Limb (tissue), 2 donors: Measurements from ENCODE around the gene PTGES.
"Not testable (repeated sequence)": the region's sequence is repeated elsewhere in the genome, so short reads cannot be mapped to it uniquely, and the experiment has no call there.

ENCODE experiments used
- DNase-seq, 2 donors: peaks; one replicate each; pipeline ENCODE4 v3.0.0-alpha.2; 2016; ENCODE audit errors: extremely low spot score in 2 of 2

PTGES gene

GRCh38 chr9:129752900-129753729 lies at the start of gene PTGES:
TSS of gene PTGES (minus strand) at chr9:129753042. CDS start at chr9:129753012, 30 bp downstream.
- DNase-seq, result peak; percentile 73 to 84

DNA sequence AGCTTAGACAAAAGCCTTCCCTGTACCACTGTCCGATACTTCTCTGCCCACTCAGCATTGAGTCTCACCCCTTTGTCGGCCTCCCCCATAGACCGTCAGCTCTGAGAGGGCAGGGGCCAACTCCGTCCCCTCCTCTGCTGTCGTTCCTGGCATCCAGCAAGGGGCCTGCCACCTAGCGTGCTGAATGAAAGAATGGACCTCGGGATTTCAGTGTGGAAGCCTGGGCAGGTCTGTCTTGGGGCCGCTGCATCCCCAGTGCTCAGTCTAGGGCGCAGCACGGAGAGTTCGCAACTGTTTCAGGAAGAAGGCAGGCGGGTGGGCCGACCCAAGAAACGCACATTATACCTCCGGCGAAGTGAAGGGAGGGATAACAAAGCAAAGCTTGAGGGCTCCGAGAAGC lies 48.7 kb upstream of the PTGES start:
- DNase-seq, result no peak

DNA sequence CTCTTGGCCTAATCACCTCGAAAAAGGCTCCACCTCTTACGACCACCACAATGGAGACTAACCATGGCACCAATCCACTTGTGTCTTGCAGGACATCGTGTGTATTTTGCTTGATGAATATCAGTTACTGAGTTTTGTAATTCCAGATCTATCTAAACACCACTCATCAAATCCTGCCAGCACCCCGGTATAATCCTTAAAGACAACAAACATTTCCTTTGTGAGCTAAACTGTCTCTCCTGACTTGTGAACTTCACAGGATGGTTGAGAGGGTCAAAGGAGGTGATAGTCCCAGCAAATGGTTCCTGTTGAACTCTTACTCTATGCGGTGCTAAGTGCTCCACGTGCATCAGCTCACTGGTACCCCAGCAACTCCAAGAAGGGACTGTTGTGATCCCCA lies 46.1 kb upstream of the PTGES start:
- no peak for DNase-seq

DNA sequence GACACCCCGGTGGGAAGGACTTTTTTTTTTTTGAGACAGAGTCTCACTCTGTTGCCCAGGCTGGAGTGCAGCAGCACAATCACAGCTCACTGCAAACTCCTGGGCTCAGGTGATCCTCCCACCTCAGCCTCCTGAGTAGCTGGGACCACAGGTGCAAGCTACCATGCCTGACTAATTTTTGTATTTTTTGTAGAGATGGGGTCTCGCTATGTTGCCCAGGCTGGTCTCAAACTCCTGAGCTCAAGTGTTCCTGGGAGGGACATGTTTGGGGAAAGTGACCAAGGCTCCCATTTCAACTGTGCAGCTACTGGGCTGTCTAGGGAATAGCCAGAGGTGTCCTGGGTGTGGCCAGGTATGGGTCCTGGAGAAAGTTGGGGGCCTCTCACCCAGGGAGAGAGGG lies 43.2 kb upstream of the PTGES start:
- not testable (repeated sequence) for DNase-seq

DNA sequence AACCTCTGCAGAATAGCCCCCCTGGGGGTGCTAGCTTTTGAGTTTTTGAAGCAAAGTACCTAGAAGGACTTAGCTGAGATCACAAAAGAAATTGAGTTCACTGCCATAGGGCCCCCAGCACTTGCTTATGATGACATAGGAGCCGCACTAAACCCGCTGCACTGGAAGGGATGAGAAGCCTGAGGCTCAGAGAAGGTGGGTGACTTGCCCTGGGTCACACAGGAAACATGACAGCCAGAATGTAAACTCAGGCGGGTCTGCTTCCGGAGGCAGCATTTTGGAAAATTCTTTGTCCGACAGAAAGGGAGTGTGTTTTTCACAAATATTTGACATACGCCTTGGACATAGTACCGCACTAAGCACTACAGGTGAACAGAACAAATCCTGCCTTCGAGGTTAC lies 41.7 kb upstream of the PTGES start:
- no peak for DNase-seq

GRCh38 chr9:129786481-129786880 lies 33.6 kb upstream of the PTGES start:
- no peak for DNase-seq

- DNase-seq, result no peak
Observed at GRCh38 chr9:129785866-129786265, 33.0 kb upstream of the PTGES start.

DNA sequence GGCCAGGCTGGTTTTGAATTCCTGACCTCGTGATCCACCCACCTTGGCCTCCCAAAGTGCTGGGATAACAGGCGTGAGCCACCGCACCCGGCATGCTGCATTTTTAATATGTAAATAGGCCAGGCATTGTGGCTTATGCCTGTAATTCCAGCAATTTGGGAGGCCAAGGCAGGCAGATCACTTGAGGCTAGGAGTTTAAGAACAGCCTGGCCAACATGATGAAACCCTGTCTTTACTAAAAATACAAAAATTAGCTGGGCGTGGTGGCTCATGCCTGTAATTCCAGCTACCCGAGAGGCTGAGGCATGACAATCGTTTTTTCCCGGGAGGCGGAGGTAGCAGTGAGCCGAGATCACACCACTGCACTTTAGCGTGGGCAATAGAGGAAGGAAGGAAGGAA lies 32.1 kb upstream of the PTGES start:
- not testable (repeated sequence) for DNase-seq

DNA sequence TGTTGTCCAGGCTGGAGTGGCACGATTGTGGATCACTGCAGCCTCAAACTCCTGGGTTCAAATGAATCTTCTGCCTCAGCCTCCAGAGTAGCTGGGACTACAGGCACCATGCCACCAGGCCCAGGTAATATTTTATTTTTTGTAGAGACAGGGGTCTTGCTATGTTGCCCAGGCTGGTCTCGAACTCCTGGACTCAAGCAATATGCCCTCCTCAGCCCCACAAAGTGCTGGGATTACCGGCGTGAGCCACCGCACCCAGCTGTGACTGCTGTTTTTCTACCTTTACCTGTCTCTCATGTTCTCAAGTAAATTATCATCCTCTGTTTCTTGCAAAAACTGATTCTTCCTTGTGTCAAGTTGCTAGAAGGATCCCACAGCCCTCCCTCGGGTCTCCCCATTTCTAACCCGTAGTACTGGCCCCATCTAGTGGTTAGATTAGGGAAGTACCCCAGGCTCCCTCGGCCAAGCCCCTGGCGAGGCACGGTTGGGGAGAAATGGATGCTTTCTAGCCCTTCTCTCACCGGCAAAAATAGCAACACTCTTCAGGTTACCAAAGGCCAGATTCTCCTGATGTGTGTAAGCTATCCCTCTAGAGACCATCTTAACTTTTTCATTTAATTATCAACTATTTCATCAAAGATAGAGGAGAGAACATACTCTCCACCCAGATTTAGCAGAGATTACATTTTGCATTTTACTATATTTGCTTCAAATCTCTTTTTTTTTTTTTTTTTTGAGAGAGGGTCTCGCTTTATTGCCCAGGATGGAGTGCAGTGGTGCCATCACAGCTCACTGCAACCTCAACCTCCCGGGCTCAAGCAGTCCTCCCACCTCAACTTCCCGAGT lies 30.9 kb upstream of the PTGES start:
- DNase-seq, result peak; percentile 80 to 84

DNA sequence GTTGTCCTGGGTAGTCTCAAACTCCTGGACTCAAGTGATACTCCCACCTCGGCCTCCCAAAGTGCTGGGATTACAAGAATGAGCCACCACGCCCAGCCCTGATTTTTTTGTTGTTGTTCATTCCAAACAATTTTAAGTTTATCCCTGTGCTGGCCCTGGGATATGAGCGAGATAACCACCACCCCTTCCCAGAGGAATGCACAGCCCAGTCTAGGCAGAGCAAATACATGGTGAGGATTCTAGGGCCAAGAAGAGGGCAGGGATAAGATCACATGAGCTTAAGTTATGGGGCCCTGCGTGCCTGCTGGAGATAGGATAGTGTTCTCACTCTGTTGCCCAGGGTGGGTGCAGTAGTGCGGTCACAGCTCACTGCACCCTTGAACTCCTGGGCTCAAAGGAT lies 29.1 kb upstream of the PTGES start:
- DNase-seq, result no peak

DNA sequence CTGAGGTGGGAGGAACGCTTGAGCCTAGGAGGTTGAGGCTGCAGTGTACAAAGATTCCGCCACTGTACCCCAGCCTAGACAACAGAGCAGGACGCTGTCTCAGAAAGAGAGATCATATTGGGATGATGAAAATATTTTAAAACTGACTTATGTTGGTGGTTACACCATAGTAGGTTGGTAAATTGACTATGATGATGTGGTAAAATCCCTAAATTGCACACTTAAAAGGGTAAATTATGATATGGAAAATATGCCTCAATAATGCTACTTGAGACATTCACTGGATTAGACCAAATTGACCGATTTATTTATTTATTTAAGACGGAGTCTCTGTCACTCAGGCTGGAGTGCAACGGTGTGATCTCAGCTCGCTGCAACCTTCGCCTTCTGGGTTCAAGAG lies 28.3 kb upstream of the PTGES start:
- no peak for DNase-seq

DNA sequence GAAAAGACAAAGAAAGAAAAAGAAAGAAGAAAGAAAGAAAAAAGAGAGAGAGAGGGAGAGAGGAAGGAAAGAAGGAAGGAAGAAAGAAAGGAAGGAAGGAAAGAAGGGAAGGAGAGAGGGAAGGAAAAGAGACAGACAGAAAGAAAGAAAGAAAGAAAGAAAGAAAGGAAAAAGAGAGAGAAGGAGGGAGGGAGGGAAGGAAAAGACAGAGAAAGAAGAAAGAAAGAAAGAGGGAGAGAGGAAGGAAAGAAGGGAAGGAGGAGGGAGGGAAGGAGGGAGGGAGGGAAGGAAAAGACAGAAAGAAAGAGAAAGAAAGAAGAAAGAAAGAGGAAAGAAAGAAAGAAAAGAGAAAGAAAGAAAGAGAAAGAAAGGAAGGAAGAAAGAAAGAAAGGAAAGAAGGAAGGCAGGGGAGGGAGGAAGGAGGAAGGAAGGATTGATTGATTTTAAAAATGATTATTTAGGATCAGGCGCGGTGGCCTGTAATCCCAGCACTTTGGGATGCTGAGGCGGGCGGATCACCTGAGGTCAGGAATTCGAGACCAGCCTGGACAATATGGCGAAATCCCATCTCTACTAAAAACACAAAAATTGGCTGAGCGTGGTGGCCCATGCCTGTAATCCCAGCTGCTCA lies 26.8 kb upstream of the PTGES start:
- DNase-seq, result no peak

DNA sequence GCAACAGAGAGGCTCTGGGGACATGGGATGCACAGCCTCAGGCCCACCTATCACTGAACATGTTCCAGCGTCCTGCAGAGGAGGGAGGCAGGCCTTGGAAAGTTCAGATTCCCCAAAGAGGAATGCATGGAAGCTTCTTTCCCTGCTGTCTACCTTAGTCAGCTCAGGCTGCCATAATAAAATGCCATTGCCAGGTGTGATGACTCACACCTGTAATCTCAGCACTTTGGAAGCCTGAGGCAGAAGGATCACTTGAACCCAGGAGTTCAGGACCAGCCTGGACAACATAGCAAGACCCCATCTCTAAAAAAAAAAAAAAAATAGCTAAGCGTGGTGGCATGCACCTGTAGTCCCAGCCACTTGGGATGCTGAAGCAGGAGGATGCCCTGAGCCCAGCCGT lies 25.6 kb upstream of the PTGES start:
- DNase-seq, result no peak

GRCh38 chr9:129777769-129778130 lies 24.9 kb upstream of the PTGES start:
- DNase-seq, result no peak

- peak; percentile 81 to 84 for DNase-seq
Observed at GRCh38 chr9:129776938-129777768, 24.3 kb upstream of the PTGES start.

DNA sequence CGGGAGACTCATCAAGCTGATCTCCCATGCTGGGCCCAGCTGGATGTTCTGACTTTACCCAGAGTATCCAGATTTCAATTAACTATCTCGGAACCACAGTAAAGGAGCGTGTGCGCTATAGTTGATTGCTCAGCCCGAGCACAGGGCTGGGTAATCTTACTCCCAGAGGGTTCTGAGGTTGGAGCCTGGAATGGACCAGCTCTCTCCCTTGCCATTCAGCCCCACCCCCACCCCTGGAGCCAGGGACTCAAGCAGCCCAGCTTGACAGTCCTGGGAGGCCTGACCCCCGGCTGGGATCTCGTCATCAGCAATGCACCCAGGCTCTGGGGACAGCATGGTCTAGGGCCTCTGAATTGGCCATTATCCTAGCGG lies 23.7 kb upstream of the PTGES start:
- no peak for DNase-seq

DNA sequence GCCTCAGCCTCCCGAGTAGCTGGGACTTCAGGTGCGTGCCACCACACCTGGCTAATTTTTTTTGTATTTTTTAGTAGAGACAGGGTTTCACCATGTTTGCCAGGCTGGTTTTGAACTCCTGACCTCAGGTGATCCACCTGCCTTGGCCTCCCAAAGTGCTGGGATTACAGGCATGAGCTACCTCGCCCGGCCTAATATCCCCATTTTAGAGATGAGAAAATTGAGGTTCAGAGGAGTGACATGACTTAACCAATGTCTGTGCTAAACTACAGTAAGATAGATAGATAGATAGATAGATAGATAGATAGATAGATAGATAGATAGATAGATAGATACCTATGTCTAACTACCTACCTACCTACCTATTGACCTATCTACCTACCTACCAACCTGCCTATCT lies 23.3 kb upstream of the PTGES start:
- not testable (repeated sequence) for DNase-seq

DNA sequence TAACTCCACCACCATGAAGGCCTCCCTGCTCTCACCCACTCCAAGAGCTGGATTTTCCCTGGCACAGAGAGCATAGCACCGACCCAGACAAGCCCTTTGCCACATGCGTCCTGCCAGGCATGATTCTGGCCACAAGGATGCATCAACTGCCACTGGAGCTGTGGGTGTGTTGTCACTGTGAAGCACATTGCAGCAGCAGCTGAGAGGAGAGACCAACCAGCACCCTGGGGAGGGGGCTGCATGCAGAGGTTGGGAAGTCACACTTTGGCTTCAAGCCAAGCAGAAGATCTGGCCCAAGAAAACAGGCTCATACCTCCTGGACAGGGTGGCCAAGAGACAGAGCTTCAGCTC lies 22.6 kb upstream of the PTGES start:
- no peak for DNase-seq

GRCh38 chr9:129774791-129775447 lies 22.1 kb upstream of the PTGES start:
- DNase-seq, result peak in 1 of 2 donors; percentile 51

DNA sequence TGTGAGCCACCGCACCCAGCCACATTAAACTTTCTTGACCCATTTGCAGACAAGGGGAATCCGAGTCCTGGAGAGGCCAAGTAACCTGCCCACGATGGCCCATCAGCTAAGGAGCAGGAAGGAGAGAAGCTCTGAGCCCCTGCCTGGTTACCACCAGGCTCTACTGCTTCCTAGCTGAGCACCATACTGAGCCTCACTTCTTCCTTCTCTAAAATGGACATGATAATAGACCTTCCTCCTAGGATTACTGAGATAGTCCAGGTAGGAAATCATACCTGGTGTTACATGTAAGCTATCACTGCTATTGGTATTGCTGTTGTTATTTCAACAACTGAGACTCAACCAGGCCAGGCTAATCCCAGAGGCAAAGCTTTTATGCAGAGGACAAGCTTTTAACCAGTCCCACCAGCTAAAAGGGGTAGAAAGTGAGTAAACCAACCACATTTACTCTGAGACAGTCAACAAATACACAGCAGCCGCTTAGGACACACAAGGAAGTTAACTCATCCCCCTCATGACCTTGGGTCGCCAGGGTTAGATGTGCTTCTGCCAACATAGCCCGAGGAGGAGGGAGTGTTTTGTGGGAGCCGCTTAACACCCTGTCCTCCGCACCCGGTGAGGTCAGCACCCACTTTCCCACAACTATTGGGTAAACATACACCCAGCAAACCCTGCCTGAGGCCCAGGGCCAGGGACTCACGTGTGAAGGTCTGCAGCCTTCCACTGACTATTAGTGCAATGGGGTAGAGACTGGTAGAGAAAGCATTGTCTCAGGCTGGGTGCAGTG lies 20.6 kb upstream of the PTGES start:
- DNase-seq, result no peak
